HCT116 (cell line): Measurements from ENCODE around the gene GPR4. TPM values are rescaled to one million over a fixed set of nuclear protein-coding genes. Genes with fewer than 3 reads are reported as not detected.

Experiments used
- ATAC-seq: fragments of 200-7000 bp; cut with Tn5 transposase; 2 replicates; pipeline ENCODE4 v1.9.1; 2020; ENCODE audit warnings: mild to moderate bottlenecking, moderate library complexity
- BruUV-seq: library from RNA; stranded (reverse); fragments of 400-500 nt; replicated peaks from 2 replicates; lab custom pipeline; 2021; lab: Mats Ljungman, UMichigan
- CTCF ChIA-PET: fragments of 300-600 bp; sonication (Branson Sonifier 250); formaldehyde crosslinking; loops from one replicate; lab custom pipeline; 2021; ENCODE audit warnings: antibody characterized with exemption; lab: Charles Lee
- POLR2A ChIA-PET: fragments of 300-600, 350-600 bp; sonication (Branson Sonifier 250); formaldehyde crosslinking; loops from one replicate; lab custom pipeline; 2021; ENCODE audit warnings: antibody characterized with exemption; lab: Charles Lee
- RAD21 ChIA-PET, 2 experiments: fragments of 300-600 bp; sonication (Branson Sonifier 250); formaldehyde crosslinking; loops; one replicate each; lab custom pipeline; 2023; ENCODE audit warnings: low total read pairs in 2 of 2; ENCODE audit not compliant: uncharacterized antibody in 2 of 2, unreplicated experiment in 2 of 2, low non-redundant PET in 1 of 2; lab: Charles Lee
- DNase-seq: peaks from one replicate; pipeline ENCODE4 v3.0.0-alpha.2; 2010; ENCODE audit warnings: low read depth, low spot score
- H2AFZ ChIP-seq: fragments of 200-600 bp; shearing (Covaris generic), sonication (generic); 2 replicates; pipeline ENCODE4 v1.6.1; 2017; ENCODE audit warnings: low read depth, mixed run types, mixed read lengths, antibody characterized with exemption, low read length; ENCODE audit not compliant: poor library complexity, severe bottlenecking
- H3K27ac ChIP-seq: 2 replicates; pipeline ENCODE4 v1.5.1; 2012; ENCODE audit warnings: low read depth, low read length
- H3K27me3 ChIP-seq: fragments of 200-600 bp; sonication (generic); 2 replicates; pipeline ENCODE4 v1.6.1; 2016; ENCODE audit warnings: mixed run types, low read length, mixed read lengths; ENCODE audit not compliant: insufficient read depth
- H3K36me3 ChIP-seq, 2 experiments: fragments of 200-500 bp in 1 of 2; fragments of 200-600 bp in 1 of 2; sonication (Bioruptor generic) in 1 of 2; sonication (generic) in 1 of 2; 2 replicates each; pipeline versions ENCODE4 v1.5.1 to v1.6.1; 2014 to 2016; ENCODE audit warnings: low read length in 2 of 2, inconsistent platforms in 1 of 2, mixed read lengths in 1 of 2, mixed run types in 1 of 2; ENCODE audit not compliant: insufficient read depth in 2 of 2, control insufficient read depth in 1 of 2
- H3K4me1 ChIP-seq, 2 experiments: fragments of 200-600 bp in 1 of 2; sonication (generic) in 1 of 2; 2 replicates each; pipeline versions ENCODE4 v1.5.1 to v1.6.1; 2012 to 2017; ENCODE audit warnings: low read length in 2 of 2, inconsistent platforms in 1 of 2, mild to moderate bottlenecking in 1 of 2, mixed read lengths in 1 of 2, mixed run types in 1 of 2, moderate library complexity in 1 of 2; ENCODE audit not compliant: insufficient read depth in 2 of 2, control insufficient read depth in 1 of 2
- H3K4me2 ChIP-seq: fragments of 200-600 bp; sonication (generic); 2 replicates; pipeline ENCODE4 v1.6.1; 2017; ENCODE audit warnings: mixed run types, low read length, mixed read lengths
- H3K4me3 ChIP-seq, 2 experiments: fragments of 200-600 bp in 1 of 2; sonication (generic) in 1 of 2; replicated peaks in 1 of 2; 2 replicates each; pipeline ENCODE4 v1.5.1; 2011 to 2016; ENCODE audit warnings: low read length in 2 of 2, control low read depth in 1 of 2, low read depth in 1 of 2, mild to moderate bottlenecking in 1 of 2, mixed read lengths in 1 of 2, mixed run types in 1 of 2
- H3K79me2 ChIP-seq: fragments of 200-600 bp; sonication (generic); 2 replicates; pipeline ENCODE4 v1.6.1; 2017; ENCODE audit warnings: mild to moderate bottlenecking, mixed run types, low read length, moderate library complexity, mixed read lengths; ENCODE audit not compliant: insufficient read depth
- H3K9ac ChIP-seq: fragments of 200-600 bp; sonication (generic); 2 replicates; pipeline ENCODE4 v1.6.1; 2016; ENCODE audit warnings: low read length, mixed read lengths
- H3K9me2 ChIP-seq: fragments of 200-600 bp; sonication (generic), shearing (Covaris generic); 2 replicates; pipeline ENCODE4 v1.6.1; 2017; ENCODE audit warnings: mixed run types, mild to moderate bottlenecking, moderate library complexity; ENCODE audit not compliant: insufficient read depth
- H3K9me3 ChIP-seq, 2 experiments: fragments of 200-500 bp in 1 of 2; fragments of 200-600 bp in 1 of 2; sonication (Bioruptor generic) in 1 of 2; sonication (generic) in 1 of 2; 2 replicates each; pipeline ENCODE4 v1.6.1; 2014 to 2017; ENCODE audit warnings: low read length in 2 of 2, mixed read lengths in 2 of 2, inconsistent platforms in 1 of 2, low read depth in 1 of 2, mild to moderate bottlenecking in 1 of 2, mixed run types in 1 of 2, moderate library complexity in 1 of 2; ENCODE audit not compliant: control insufficient read depth in 1 of 2, insufficient read depth in 1 of 2
- H4K20me1 ChIP-seq: fragments of 200-600 bp; sonication (generic), shearing (Covaris generic); 2 replicates; pipeline ENCODE4 v1.6.1; 2017; ENCODE audit warnings: mixed run types, mild to moderate bottlenecking, moderate library complexity; ENCODE audit not compliant: insufficient read depth
- ATF3 ChIP-seq: IDR thresholded peaks from 2 replicates; pipeline ENCODE4 v1.6.1; 2012
- CBX3 ChIP-seq: IDR thresholded peaks from 2 replicates; pipeline ENCODE4 v1.6.1; 2012; ENCODE audit warnings: low read depth
- EGR1 ChIP-seq: IDR thresholded peaks from 2 replicates; pipeline ENCODE4 v1.6.1; 2012; ENCODE audit warnings: low read depth
- ELF1 ChIP-seq: IDR thresholded peaks from 2 replicates; pipeline ENCODE4 v1.6.1; 2012; ENCODE audit warnings: low read depth, borderline replicate concordance
- EZH2 ChIP-seq: fragments of 200-600 bp; sonication (generic); IDR thresholded peaks from 2 replicates; pipeline ENCODE4 v1.6.1; 2017; ENCODE audit warnings: antibody characterized with exemption, mixed run types
- FOSL1 ChIP-seq: IDR thresholded peaks from 2 replicates; pipeline ENCODE4 v1.6.1; 2012; ENCODE audit warnings: low read depth
- POLR2A ChIP-seq: IDR thresholded peaks from 2 replicates; pipeline ENCODE4 v1.7.0; 2011; ENCODE audit warnings: borderline replicate concordance; ENCODE audit not compliant: insufficient read depth, insufficient read length; ENCODE audit errors: extremely low read depth
- POLR2AphosphoS5 ChIP-seq: IDR thresholded peaks from 2 replicates; pipeline ENCODE4 v1.6.1; 2011; ENCODE audit warnings: mild to moderate bottlenecking, low read depth, low read length, moderate library complexity
- RAD21 ChIP-seq: IDR thresholded peaks from 2 replicates; pipeline ENCODE4 v1.6.1; 2012; ENCODE audit warnings: low read depth, mild to moderate bottlenecking
- REST ChIP-seq: IDR thresholded peaks from 2 replicates; pipeline ENCODE4 v1.6.1; 2012; ENCODE audit warnings: low read depth
- SIN3A ChIP-seq: IDR thresholded peaks from 2 replicates; pipeline ENCODE4 v1.6.1; 2012; ENCODE audit warnings: low read depth
- SP1 ChIP-seq: IDR thresholded peaks from 2 replicates; pipeline ENCODE4 v1.6.1; 2012; ENCODE audit warnings: low read depth
- SRF ChIP-seq: IDR thresholded peaks from 2 replicates; pipeline ENCODE4 v1.6.1; 2012; ENCODE audit warnings: low read depth
- YY1 ChIP-seq: IDR thresholded peaks from 2 replicates; pipeline ENCODE4 v1.6.1; 2011; ENCODE audit warnings: low read length, low read depth, moderate library complexity, mild to moderate bottlenecking; ENCODE audit not compliant: insufficient replicate concordance; ENCODE audit errors: extremely low read depth
- ZFX ChIP-seq: fragments of 450-650 bp; IDR thresholded peaks from 2 replicates; pipeline ENCODE4 v1.6.1; 2017
- ZNF274 ChIP-seq: fragments of 200-500 bp; sonication (Bioruptor generic); IDR thresholded peaks from 2 replicates; pipeline ENCODE4 v1.6.1; 2014; ENCODE audit warnings: mild to moderate bottlenecking, low read depth, low read length, inconsistent platforms
- intact Hi-C: fragments of 100-400 bp; cut with micrococcal nuclease; formaldehyde crosslinking; loops from 2 replicates; pipeline ENCODE4 v1.10.0; 2022
- total RNA-seq: library from RNA; stranded (reverse); gene quantifications from one replicate; pipeline ENCODE4 v1.2.1, GENCODE V29; 2021; ENCODE audit not compliant: unreplicated experiment
- TF ChIP-seq, protein P1 (sequence below): IDR thresholded peaks from 2 replicates; pipeline ENCODE4 v1.6.1; 2012

The GPR4 gene
- total RNA-seq, 1 experiment from 2014 or later, result 0.10 TPM

- TF ChIP-seq FOSL1 (no peak; the same call in 1 of the 2 replicates), ELF1 (no peak), POLR2A (peak; percentile 21), ATF3 (no peak), CBX3 (no peak), ZNF274 (no peak)
These were observed 41.3 kb upstream of the GPR4 start (continued) for GRCh38 chr19:45643024-45643926.

GRCh38 chr19:45641274-45642105 is 39.5 kb upstream of the GPR4 start:
- Histone ChIP-seq H3K4me2 (peak overlapping the region; percentile 96), H3K9ac (peak overlapping the region; percentile 60), H3K4me3 (peak overlapping the region; percentile 53), H3K9me2 (no peaks in the 10 kb centered on the region), H3K4me1 (peaks cover 35 to 72% of the 10 kb centered on the region in 2 experiments), H3K27me3 (no peaks in the 10 kb centered on the region), H2AFZ (peak overlapping the region; percentile 19), H4K20me1 (no peaks in the 10 kb centered on the region), H3K79me2 (peaks cover 6% of the 10 kb centered on the region; the same call in 1 of the 2 replicates), H3K9me3 (no peaks in the 10 kb centered on the region), H3K36me3 (no peaks in the 10 kb centered on the region), H3K27ac (peak overlapping the region; percentile 79)
- RAD21 ChIA-PET, result interaction anchor here (0.6 to 2.6 kb wide), 16 partner anchors 11 to 239 kb away, joined by 3 to 17 read pairs (median 5); partner anchors contain the start of gene GIPR (in 1 of the 2)
- POLR2A ChIA-PET, result interaction anchor here (0.6 to 4.7 kb wide), 23 partner anchors 9 to 238 kb away, joined by 3 to 54 read pairs (median 4); partner anchors contain the start of genes FOSB, GIPR, OPA3 and QPCTL
- DNase-seq, result peak; percentile 97
- BruUV-seq, result TSS peak; percentile 90
- intact Hi-C loops, result loop anchor here (1.0 to 5.0 kb wide), 5 partner anchors 34 to 217 kb away; no protein-coding TSS in a partner anchor
- CTCF ChIA-PET, result interaction anchor here (0.8 to 3.6 kb wide), 33 partner anchors 9 to 857 kb away, joined by 3 to 45 read pairs (median 5); partner anchors contain the start of genes FOSB, GIPR, OPA3 and QPCTL
- peak; percentile 69 for ATAC-seq
- TF ChIP-seq ELF1 (no peak), ATF3 (no peak), SRF (no peak), YY1 (peak; percentile 3), RAD21 (no peak), ZFX (peak; percentile 42; the same call in 1 of the 2 replicates), SP1 (no peak), EGR1 (no peak), POLR2AphosphoS5 (peak; percentile 59), FOSL1 (no peak), ZNF274 (no peak), REST (no peak), SIN3A (no peak; the same call in 1 of the 2 replicates), EZH2 (no peak)
- TF ChIP-seq, protein P1, sequence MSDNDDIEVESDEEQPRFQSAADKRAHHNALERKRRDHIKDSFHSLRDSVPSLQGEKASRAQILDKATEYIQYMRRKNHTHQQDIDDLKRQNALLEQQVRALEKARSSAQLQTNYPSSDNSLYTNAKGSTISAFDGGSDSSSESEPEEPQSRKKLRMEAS, result peak; percentile 76
